A673 (cell line): ENCODE data around the gene MVB12B.

Experiments used
- CTCF ChIP-seq: fragments of 300-800, 200-600 bp; sonication (generic); conservative IDR thresholded peaks from 2 replicates; pipeline ENCODE4 v1.5.1; 2017; ENCODE audit warnings: low read depth, mild to moderate bottlenecking, antibody characterized with exemption, low read length, moderate library complexity, mixed read lengths
- EZH2 ChIP-seq: fragments of 200-600 bp; sonication (generic); IDR thresholded peaks from 2 replicates; pipeline ENCODE4 v1.6.1; 2017; ENCODE audit warnings: borderline replicate concordance, low read depth, mild to moderate bottlenecking, mixed read lengths, antibody characterized with exemption, low read length; ENCODE audit not compliant: poor library complexity, severe bottlenecking

- no peak for TF ChIP-seq CTCF
- TF ChIP-seq EZH2: no peak
Observed at GRCh38 chr9:126400571-126400970, 73.9 kb downstream of the MVB12B start.
